Cerebellar cortex (tissue), 1 donor: ENCODE results near the gene SLC35D2.
"Not testable (repeated sequence)": the region's sequence is repeated elsewhere in the genome, so short reads cannot be mapped to it uniquely, and the experiment has no call there.

Experiments used
- DNase-seq: peaks from one replicate; pipeline ENCODE4 v3.0.0-alpha.2; 2015; ENCODE audit warnings: low spot score

SLC35D2 gene

DNA sequence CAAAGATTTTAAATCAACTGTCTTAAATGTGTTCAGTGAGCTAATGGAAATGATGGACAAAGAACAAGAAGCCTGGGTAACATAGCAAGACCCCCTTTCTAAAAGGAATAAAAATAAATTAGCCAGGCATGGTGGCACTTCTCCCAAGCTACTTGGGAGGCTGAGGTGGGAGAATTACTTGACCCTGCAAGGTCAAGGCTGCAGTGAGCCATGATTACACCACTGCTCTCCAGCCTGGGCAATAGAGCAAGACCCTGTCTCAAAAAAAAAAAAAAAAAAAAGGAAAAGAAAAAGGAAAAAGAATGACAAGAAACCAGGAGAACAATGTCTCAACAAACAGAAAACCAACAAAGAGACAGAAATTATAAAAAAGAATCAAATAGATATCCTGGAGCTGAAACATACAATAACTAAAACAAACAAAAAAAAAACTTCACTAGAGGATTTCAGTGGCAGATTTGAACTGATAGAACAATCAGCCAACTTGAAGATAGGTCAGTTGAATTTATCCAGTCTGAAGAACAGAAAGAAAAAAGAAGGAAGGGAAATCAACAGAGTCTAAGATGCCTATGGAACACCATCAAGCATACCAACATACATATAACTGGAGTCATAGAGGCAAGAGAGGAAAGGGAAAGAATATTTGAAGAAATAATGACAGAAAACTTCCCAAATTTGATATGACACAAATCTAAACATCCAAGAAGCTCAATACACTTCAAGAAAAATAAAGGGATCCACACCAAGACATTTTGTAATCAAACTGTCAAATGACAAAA is 16.8 kb upstream of the SLC35D2 start:
- no peak for DNase-seq

- DNase-seq, result no peak
These were observed 15.8 kb upstream of the SLC35D2 start for GRCh38 chr9:96399325-96399633.

DNA sequence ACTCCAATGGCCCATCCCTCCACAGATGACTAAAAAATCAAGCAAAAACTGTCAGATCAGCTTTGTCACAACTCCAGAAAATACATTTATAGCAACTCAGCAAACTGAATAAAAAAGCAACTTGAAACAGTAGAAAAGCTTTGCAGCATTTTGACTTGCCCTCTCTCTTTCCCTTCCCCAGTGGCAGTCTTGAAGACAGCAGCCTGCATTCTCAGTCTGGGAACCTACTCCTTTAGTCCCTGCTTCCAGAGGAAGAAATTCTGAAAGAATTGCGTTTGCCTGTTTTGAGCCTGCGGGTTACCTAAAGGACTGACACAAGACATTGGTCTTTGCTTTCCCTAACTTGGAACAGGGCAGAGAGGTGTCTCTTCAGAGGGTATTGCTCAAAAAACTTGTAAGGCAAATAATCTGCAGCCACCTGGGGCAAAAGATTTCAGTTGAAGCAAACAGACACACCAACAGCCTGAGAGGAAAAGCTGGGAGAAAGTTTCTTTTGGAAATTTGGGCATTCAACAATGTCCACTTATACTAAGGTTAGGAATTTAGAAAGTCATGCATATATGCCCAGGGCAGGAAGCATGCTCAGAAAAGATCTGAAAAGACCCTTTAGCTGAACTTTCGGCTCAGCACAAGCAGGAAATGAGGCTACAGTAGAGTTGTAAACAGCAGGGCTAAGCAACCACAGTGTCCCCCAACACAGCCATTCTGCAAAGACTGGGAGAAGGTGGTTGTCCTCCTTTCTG is 15.2 kb upstream of the SLC35D2 start:
- peak; percentile 20 for DNase-seq

- no peak for DNase-seq
These were observed 12.5 kb upstream of the SLC35D2 start for GRCh38 chr9:96395964-96396363.

DNA sequence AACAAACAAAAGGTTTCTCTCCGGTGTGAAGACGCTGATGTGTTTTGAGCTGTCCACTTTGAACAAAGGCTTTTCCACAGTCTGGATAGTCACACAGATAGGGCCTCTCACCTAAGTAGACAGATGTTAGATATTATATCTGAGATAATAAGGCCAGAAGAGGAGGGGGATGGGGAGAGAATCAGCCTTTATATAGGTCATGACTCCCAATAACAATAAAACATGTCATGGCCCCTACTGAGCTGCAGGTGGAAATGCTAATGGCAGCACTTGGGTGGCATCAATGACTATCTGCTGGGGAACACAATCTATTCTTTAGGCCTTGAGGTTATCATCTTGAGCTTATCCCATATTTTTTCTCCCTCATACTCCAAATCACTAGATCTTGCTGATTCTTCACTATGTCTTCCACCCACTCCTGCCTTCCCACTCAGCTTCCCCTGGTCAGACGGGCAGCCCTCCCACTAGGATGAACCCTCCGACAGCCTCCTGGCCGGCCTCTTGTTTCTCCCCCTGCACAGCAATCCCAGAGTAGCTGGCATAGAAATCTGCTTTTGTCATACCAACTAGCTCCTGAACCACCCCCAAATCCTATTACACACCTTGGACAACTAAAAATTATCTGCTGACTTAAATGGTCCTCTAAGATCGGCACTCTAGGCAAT is 11.5 kb upstream of the SLC35D2 start:
- no peak for DNase-seq

- DNase-seq, result no peak
These were observed 8.8 kb upstream of the SLC35D2 start for GRCh38 chr9:96392263-96392662.

DNA sequence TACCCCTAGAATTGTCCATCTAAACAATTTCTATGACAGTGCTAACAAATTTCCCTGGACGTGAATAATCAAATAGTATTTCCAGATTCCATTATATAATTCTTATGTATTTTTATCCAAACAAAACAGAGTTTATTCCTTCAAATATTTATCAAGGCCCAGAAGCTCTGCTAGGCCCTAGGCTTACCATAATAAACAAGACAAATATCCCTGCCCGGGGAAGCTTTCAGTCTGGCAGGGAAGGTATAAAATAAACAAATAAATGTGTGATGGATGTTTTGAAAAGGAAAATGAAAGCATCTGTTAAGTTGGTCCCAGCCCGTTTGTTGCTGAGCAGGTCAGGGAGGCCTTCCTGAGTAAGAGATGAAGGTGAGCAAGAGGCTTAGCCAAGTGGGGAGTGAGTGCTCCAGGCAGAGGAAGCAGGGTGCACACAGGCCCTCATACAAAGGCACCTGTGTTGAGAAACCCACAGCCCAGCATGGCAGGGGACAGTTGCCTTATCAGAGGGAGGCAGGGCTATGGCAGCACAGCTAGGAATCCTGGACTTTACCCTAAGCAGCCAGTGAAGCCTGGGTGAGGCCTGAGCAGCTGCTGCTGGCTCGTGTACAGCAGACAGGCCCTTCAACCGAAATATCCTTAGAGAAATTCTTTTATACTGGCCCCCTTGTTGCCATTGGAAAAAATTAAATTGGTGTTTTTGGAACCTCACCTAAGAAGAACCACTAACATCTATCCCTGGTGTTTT is 7.7 kb upstream of the SLC35D2 start:
- no peak for DNase-seq

GRCh38 chr9:96388144-96388543 is 4.6 kb upstream of the SLC35D2 start:
- DNase-seq, result no peak

DNA sequence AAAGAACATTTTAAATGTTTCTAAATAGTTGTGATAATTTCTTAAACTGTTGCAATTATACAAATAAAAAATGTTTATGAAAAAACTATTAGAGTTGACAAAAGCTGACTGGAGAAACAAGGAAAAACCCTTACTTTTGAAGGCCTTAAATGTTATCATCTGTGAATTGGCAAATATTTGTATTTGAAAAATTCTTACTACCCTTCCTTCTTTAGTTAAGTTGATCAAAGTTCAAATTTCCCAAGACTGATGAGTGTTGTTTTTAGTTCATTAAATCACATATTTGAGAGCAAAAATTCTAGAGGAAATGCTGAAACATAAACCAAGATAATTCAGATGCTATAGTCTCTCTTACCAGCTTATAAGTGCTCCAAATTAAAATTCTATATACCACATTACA is 2.6 kb upstream of the SLC35D2 start:
- no peak for DNase-seq

DNA sequence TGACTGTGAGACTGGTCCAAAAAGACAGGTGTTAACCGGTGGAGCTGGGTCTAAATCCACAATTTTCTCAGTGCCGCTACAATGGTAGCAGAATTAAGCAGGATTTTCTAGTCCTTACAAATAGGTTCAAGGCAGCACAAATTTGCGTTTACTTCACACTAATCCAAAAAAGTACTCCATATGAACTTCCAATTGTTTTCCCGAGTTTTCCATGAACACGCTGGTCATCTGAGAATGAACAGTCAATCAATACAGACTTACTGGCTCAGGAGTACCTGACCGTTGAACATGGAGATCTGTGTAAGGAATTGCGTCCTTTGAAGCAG is 709 bp downstream of the SLC35D2 start:
- DNase-seq, result peak; percentile 36

- no peak for DNase-seq
These were observed 1.3 kb downstream of the SLC35D2 start for GRCh38 chr9:96382175-96382574.

- DNase-seq, result no peak
These were observed 1.8 kb downstream of the SLC35D2 start for GRCh38 chr9:96381696-96382095.

DNA sequence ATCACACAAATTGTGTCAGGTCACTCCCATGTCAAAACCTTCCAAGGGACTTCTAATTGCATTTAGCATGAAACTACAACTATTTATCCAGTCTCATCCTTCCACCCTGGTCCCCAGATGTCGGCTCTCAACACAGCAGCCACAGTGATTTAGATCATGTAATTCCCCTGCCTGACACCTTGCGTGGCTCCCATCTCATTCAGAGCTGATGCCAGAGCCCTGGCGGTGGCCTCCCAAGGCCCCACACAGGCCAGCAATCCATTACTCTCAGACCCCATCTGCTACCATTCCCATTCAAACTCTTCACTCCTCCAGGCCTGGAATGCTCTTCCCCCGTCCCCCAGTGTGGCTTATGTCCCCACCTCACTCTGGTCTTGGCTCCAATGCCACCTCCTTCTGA is 2.4 kb downstream of the SLC35D2 start:
- DNase-seq, result no peak

DNA sequence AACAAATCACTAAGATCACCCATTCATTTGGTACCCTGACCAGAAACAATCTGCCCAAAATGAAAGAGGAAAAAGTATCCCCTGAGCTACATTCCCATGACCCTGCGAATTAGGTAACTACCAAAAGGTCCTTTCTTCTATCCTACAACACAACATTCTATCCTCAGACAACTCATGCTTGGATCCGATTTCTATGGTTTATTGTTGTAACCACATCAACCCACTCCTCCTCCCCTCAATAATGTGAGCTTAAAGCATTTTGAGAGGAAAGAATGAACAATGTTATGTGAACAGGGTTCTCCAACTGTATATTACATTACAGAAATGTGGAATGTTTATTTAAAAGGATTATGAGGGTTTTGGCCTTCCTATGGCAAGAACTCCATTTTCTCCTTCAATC is 4.0 kb downstream of the SLC35D2 start:
- no peak for DNase-seq

DNA sequence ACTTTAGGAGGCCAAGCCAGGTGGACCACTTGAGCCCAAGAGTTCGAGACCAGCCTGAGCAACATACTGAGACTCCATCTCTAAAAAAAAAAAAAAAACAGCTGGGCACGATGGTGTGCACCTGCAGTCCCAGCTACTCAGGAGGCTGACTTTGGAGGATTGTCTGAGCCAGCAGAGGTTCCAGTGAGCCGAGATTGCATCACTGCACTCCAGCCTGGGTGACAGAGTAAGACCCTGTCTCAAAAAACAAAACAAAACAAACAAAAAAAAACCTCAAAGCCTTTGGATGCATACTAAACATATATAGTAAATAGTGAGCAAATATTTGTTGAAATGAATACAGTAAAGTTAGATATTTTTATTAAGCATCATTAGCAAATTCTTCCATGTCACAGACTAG is 5.3 kb downstream of the SLC35D2 start:
- no peak for DNase-seq

DNA sequence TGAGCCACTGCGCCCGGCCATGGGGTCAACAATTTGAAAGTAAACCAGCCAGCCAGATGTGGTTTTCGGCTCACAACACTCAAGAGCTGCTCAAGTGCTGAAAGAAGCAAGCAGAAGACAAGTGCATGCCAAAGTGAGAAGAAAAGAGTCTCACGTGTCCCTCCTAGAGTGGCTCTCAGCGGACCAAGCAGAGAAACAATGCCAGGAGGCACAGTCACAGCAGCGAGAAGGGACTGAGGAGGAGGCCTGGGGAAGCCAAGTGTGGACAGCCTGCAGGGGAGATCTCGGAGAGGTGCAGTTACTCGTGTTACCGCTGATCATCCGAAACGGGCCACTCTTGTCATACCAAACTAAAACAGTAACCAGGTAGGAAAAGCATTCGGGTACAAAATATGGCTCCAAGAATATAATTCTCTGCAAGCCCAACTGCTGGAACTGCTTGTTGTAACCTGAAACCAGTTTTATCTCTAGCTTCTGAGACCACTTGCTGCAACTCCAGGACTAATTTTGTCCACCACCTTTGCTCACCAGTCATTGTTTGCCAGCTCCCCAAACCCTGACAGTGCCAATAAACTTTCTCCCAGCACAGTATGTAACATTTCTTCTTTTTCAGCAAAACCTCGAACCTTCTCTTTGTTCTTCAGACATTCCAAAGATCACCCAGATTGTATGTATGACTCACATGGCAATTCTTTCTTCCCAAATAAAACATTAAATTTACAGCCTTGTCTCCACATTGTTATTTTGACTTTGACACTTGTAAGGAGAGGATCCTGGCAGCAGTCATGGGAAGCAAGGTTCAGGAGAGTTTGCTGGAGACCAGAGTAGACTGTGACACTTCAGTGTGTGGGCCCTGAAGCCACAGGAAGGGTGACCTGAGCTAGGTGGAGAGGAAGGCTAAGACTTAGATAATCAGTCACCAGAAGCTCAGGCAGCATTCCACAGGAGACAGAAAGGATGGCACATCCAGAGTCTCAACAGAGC is 6.3 kb downstream of the SLC35D2 start:
- no peak for DNase-seq

DNA sequence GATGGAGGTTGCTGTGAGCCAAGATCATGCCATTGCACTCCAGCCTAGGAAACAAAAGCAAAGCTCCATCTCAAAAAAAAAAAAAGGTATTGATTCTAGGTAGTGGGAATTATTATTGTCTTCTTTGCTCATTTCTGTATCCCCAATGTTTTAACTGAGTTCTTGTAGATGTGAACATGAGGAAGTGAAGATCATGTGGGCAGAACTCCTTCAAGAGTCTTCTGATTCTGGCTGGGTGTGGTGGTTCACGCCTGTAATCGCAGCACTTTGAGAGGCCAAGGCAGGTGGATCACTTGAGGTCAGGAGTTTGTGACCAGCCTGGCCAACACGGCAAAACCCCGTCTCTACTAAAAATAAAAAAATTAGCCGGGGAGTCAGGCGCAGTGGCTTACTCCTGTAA is 8.0 kb downstream of the SLC35D2 start:
- DNase-seq, result not testable (repeated sequence)

DNA sequence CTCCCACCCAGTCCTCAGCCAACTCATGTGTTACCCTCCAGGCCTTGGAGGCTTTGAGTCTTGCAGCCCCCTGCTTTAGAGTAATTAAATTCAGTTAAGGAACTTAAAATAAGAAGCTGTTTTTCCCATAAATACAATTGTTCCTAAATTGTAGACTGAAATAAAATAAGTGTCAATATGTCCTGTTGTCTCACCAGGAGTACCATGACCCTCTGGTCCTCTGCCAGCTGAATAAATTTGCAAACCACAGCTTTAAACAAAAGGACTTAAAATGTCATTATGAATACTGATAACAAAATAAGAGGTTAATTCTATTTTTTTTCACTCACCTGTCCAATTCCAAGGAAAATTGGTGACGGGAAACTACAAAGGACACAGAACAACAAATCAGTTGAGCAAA is 15.6 kb downstream of the SLC35D2 start:
- DNase-seq, result no peak

DNA sequence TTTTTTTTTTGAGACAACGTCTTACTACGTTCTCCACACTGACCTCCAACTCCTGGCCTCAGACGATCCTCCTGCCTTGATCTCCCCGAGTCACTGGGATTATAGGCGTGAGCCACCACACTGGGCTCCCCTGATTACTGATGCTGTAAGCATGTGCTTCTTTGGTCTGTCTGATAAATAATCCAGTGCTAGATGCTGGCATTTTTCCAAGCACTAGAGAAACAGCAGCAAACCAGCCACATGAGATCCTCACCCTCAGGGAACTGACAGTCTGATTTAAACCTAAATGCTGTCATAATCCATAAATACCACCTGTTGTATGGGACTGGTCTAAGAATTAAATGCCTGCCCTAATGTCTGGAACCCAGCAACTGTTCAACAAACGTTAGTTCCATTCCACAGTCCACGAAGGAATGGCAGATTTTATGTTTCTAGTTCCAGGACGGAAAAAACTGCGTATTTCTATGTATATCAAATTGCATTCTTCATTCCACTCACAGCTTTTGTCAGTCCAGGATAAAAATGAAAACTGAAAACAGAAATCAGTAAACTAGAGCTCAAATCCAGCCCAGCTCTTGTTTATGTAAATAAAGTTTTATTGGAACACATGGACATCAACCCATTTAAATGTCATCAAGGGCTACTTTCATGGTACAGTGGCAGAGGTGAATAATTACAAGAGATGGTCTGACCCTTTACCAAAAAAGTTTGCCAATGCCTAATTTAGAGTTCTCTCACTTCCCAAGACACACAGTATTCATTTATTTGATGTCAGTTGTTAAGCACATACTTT is 20.1 kb downstream of the SLC35D2 start:
- DNase-seq, result no peak

GRCh38 chr9:96362119-96362518 is 21.4 kb downstream of the SLC35D2 start:
- not testable (repeated sequence) for DNase-seq

DNA sequence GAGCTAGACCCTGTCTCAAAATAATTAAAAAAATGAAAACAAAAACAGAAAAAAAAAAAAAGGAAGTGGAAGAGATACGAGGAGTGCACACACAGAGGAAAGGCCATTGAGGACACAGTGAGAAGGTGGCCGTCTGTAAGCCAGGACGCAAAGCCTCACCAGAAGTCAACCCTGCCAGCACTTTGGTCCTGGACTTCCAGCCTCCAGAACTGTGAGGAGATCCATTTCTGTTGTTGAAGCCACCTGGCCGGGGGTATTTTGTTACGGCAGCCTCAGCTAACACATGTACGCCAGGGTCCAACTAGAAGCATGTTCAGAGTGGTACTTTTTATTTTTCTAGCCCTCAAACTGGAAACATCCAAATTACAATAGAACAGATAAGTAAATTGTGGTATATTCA is 21.8 kb downstream of the SLC35D2 start:
- DNase-seq, result no peak
